Endothelial cell of umbilical vein (primary cell): Measurements from ENCODE around the gene YIPF3. TPM values are rescaled to one million over a fixed set of nuclear protein-coding genes. Genes with fewer than 3 reads are reported as not detected.

Experiments
- BruUV-seq: library from RNA; stranded (reverse); fragments of 400-500 nt; replicated peaks from 2 replicates; lab custom pipeline; 2021; lab: Mats Ljungman, UMichigan
- CTCF ChIA-PET: fragments of 300-600, 350-600 bp; sonication (Branson Sonifier 250); formaldehyde crosslinking; loops from one replicate; lab custom pipeline; 2021; ENCODE audit warnings: antibody characterized with exemption, inconsistent platforms; lab: Charles Lee
- POLR2A ChIA-PET: fragments of 300-600, 350-600 bp; sonication (Branson Sonifier 250); formaldehyde crosslinking; loops from one replicate; lab custom pipeline; 2021; ENCODE audit warnings: antibody characterized with exemption, inconsistent platforms; lab: Charles Lee
- DNase-seq: peaks from one replicate; pipeline ENCODE4 v3.0.0-alpha.2; 2011; ENCODE audit warnings: low read depth, low spot score
- FAIRE-seq: peaks from 2 replicates; lab custom pipeline; 2011; peaks lifted over from hg19 to GRCh38; lab: Jason Lieb, UNC
- H2AFZ ChIP-seq: 2 replicates; pipeline ENCODE4 v1.6.0; 2012; ENCODE audit warnings: low read depth, low read length, control low read depth, inconsistent platforms
- H3K27ac ChIP-seq: 2 replicates; pipeline ENCODE4 v1.5.1; 2011; ENCODE audit warnings: low read depth, mild to moderate bottlenecking, control low read depth, low read length, moderate library complexity; ENCODE audit not compliant: insufficient read depth
- H3K27me3 ChIP-seq, 2 experiments: 2 replicates each; pipeline versions ENCODE4 v1.6.0 to v1.6.1; 2011; ENCODE audit warnings: low read length in 2 of 2, mixed read lengths in 1 of 2; ENCODE audit not compliant: control insufficient read depth in 2 of 2, insufficient read depth in 2 of 2
- H3K36me3 ChIP-seq, 2 experiments: 2 replicates in 1 of 2; 3 replicates in 1 of 2; pipeline ENCODE4 v1.5.1; 2011; ENCODE audit warnings: low read length in 2 of 2, mild to moderate bottlenecking in 1 of 2, moderate library complexity in 1 of 2; ENCODE audit not compliant: control insufficient read depth in 2 of 2, insufficient read depth in 2 of 2; ENCODE audit errors: extremely low read depth in 1 of 2
- H3K4me1 ChIP-seq: 3 replicates; pipeline ENCODE4 v1.5.1; 2011; ENCODE audit warnings: mild to moderate bottlenecking, low read length; ENCODE audit not compliant: control insufficient read depth, insufficient read depth; ENCODE audit errors: extremely low read depth
- H3K4me2 ChIP-seq: 2 replicates; pipeline ENCODE4 v1.6.1; 2011; ENCODE audit warnings: low read length, control low read depth, mixed read lengths; ENCODE audit not compliant: insufficient read depth
- H3K4me3 ChIP-seq, 3 experiments: fragments of 200-600 bp in 1 of 3; sonication (generic), shearing (Covaris generic) in 1 of 3; replicated peaks in 1 of 3; 2 replicates each; pipeline ENCODE4 v1.5.1; 2011 to 2016; ENCODE audit warnings: control low read depth in 3 of 3, low read length in 3 of 3, mild to moderate bottlenecking in 2 of 3, inconsistent platforms in 1 of 3, low read depth in 1 of 3, moderate library complexity in 1 of 3; ENCODE audit not compliant: insufficient read depth in 1 of 3
- H3K79me2 ChIP-seq: 2 replicates; pipeline ENCODE4 v1.6.0; 2012; ENCODE audit warnings: low read length, inconsistent platforms; ENCODE audit not compliant: control insufficient read depth, insufficient read depth
- H3K9ac ChIP-seq: replicated peaks from 2 replicates; pipeline ENCODE3; 2011; ENCODE audit warnings: low read length, control low read depth; ENCODE audit not compliant: insufficient read depth; ENCODE audit errors: extremely low read depth
- H3K9me1 ChIP-seq: replicated peaks from 3 replicates; pipeline ENCODE4 v1.6.0; 2011; ENCODE audit warnings: mild to moderate bottlenecking, low read length; ENCODE audit not compliant: control insufficient read depth, insufficient read depth; ENCODE audit errors: extremely low read depth
- H3K9me3 ChIP-seq: replicated peaks from 2 replicates; pipeline ENCODE4 v1.5.1; 2012; ENCODE audit warnings: low read length, inconsistent platforms; ENCODE audit not compliant: control insufficient read depth, insufficient read depth
- H4K20me1 ChIP-seq: replicated peaks from 2 replicates; pipeline ENCODE3; 2011; ENCODE audit warnings: mild to moderate bottlenecking, low read length; ENCODE audit not compliant: control insufficient read depth, insufficient read depth; ENCODE audit errors: extremely low read depth
- CTCF ChIP-seq, 2 donors: IDR thresholded peaks; 1 replicate in 1 of 2; 2 replicates in 1 of 2; pipeline ENCODE4 v1.5.1; 2011; ENCODE audit warnings: low read length in 2 of 2, mild to moderate bottlenecking in 2 of 2, moderate library complexity in 2 of 2, control low read depth in 1 of 2, inconsistent platforms in 1 of 2, low read depth in 1 of 2; ENCODE audit not compliant: insufficient read depth in 1 of 2; ENCODE audit errors: extremely low read depth in 1 of 2
- EZH2 ChIP-seq: IDR thresholded peaks from 2 replicates; pipeline ENCODE4 v1.6.1; 2012; ENCODE audit warnings: borderline replicate concordance, low read depth, mild to moderate bottlenecking, moderate library complexity, low read length, inconsistent platforms; ENCODE audit not compliant: severe bottlenecking
- FOS ChIP-seq: IDR thresholded peaks from 2 replicates; pipeline ENCODE4 v1.6.1; 2011; ENCODE audit warnings: mild to moderate bottlenecking, low read length, moderate library complexity, borderline replicate concordance; ENCODE audit not compliant: insufficient read depth
- GATA2 ChIP-seq: IDR thresholded peaks from 2 replicates; pipeline ENCODE4 v1.7.0; 2011; ENCODE audit warnings: low read depth, mild to moderate bottlenecking, moderate library complexity, mixed read lengths, low read length; ENCODE audit not compliant: insufficient read length, insufficient read depth
- JUN ChIP-seq: IDR thresholded peaks from 2 replicates; pipeline ENCODE4 v1.6.1; 2011; ENCODE audit warnings: borderline replicate concordance, low read depth; ENCODE audit not compliant: insufficient read length, insufficient read depth
- MYC ChIP-seq: IDR thresholded peaks from one replicate; pipeline ENCODE4 v1.6.1; 2011; ENCODE audit warnings: mild to moderate bottlenecking, low read depth, low read length
- POLR2A ChIP-seq: IDR thresholded peaks from 2 replicates; pipeline ENCODE4 v1.6.1; 2012; ENCODE audit warnings: low read depth, mild to moderate bottlenecking, control low read depth, low read length
- POLR2AphosphoS5 ChIP-seq: IDR thresholded peaks from 2 replicates; pipeline ENCODE4 v1.6.1; 2012; ENCODE audit warnings: low read depth, mild to moderate bottlenecking, control low read depth, low read length, moderate library complexity; ENCODE audit not compliant: insufficient read depth
- dilution Hi-C: fragments of 300-500 bp; cut with MboI; formaldehyde crosslinking; loops from one replicate; pipeline ENCODE4 v1.15.0; 2019; ENCODE audit warnings: low sequenced_read_pairs; ENCODE audit not compliant: extremely low pct_ligation_motif_present
- intact Hi-C: fragments of 100-400 bp; cut with micrococcal nuclease; formaldehyde crosslinking; loops from one replicate; pipeline ENCODE4 v1.10.0; 2022
- polyA plus RNA-seq, 4 experiments: library from polyadenylated mRNA; depleted of rRNA in 3 of 4; stranded (reverse) in 3 of 4; unstranded in 1 of 4; fragments of >200 nt; gene quantifications; 2 replicates each; pipeline versions ENCODE4 v1.2.1 to v1.2.3, GENCODE V29; 2011 to 2012; ENCODE audit warnings: missing spikeins in 1 of 4
- total RNA-seq: library from RNA; stranded (reverse); gene quantifications from 2 replicates; pipeline ENCODE4 v1.2.3, GENCODE V29; 2021
- TF ChIP-seq, protein P1 (sequence below): IDR thresholded peaks from 2 replicates; pipeline ENCODE4 v1.6.1; 2011; ENCODE audit not compliant: insufficient read depth, insufficient read length

Gene YIPF3
- total and polyA plus RNA-seq, 2 donors (not counting 3 experiments of a cell fraction or from before 2014, with no cell fraction given), result 119 to 470 TPM

DNA sequence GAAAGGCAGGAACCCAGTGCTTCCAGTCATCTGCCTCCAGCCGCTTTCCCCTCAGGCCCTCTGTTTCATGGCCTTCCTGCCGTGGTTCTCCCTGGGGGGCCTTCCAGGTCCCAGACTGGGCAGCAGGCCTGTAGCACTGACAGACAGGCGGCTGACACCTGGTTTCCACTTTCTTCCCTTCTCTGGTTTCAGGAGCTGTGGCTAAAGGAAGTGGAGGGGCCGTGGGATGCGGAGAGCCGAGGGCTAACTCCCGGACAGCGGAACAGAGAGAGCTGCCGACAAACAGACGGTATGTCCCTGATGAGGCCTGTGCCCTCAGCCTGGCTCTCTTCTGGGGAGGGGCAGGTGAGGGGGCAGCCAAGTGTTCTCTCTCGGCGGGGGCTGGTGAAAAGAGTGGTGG, 19.0 kb downstream of the YIPF3 start:
- Histone ChIP-seq H2AFZ (no peak overlapping the region), H4K20me1 (no peaks in the 10 kb centered on the region), H3K79me2 (no peaks in the 10 kb centered on the region), H3K9ac (no peak overlapping the region), H3K9me3 (no peaks in the 10 kb centered on the region), H3K27ac (no peak overlapping the region), H3K4me3 (no peak overlapping the region), H3K4me1 (peaks cover 16% of the 10 kb centered on the region), H3K4me2 (no peak overlapping the region), H3K27me3 (no peaks in the 10 kb centered on the region), H3K36me3 (peaks cover 0 to 11% of the 10 kb centered on the region in 2 experiments), H3K9me1 (no peaks in the 10 kb centered on the region)
- intact Hi-C loops (loop anchor here (2.0 kb wide), 1 partner anchor 43 kb away; the partner anchor contains the start of gene DLK2), dilution Hi-C loops (no loop called here)
- TF ChIP-seq FOS (no peak), CTCF (IDR thresholded peaks at IDR 0.05; ENCODE audit: extremely low read depth in 1 of 2, insufficient read depth in 1 of 2, low read depth in 1 of 2, low read length in 2 of 2) (no peak)
- no peak for FAIRE-seq
- ChIA-PET CTCF (interaction anchor here (7.0 to 19.0 kb wide), 2 partner anchors 9 to 42 kb away, joined by 58 to 289 read pairs; partner anchors contain the start of gene DLK2), POLR2A (no interaction called here)
- BruUV-seq, result no TSS peak
- no peak for DNase-seq

- FAIRE-seq (no peak), DNase-seq (no peak)
- BruUV-seq, result no TSS peak
- ChIA-PET POLR2A (no interaction called here), CTCF (interaction anchor here (1.1 to 19.0 kb wide), 7 partner anchors 10 to 268 kb away, joined by 3 to 289 read pairs (median 7); partner anchors contain the start of genes ABCC10, DLK2, DNPH1 and LRRC73)
- no peak overlapping the region for H2AFZ ChIP-seq
- no peak overlapping the region for H3K27ac ChIP-seq
- no peaks in the 10 kb centered on the region for H3K9me1 ChIP-seq
- H3K27me3 ChIP-seq, result no peaks in the 10 kb centered on the region
- no peaks in the 10 kb centered on the region for H4K20me1 ChIP-seq
- H3K4me1 ChIP-seq, result peaks cover 22% of the 10 kb centered on the region
- no peak overlapping the region for H3K4me2 ChIP-seq
- no peaks in the 10 kb centered on the region for H3K9me3 ChIP-seq
- dilution Hi-C loops (no loop called here), intact Hi-C loops (no loop called here)
- no peak overlapping the region for H3K9ac ChIP-seq
- TF ChIP-seq, protein P1, sequence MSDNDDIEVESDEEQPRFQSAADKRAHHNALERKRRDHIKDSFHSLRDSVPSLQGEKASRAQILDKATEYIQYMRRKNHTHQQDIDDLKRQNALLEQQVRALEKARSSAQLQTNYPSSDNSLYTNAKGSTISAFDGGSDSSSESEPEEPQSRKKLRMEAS, result no peak
- TF ChIP-seq JUN (no peak), CTCF (IDR thresholded peaks at IDR 0.05; ENCODE audit: extremely low read depth in 1 of 2, insufficient read depth in 1 of 2, low read depth in 1 of 2, low read length in 2 of 2) (no peak), POLR2AphosphoS5 (no peak), FOS (no peak), GATA2 (no peak), MYC (no peak), POLR2A (no peak), EZH2 (no peak)
- H3K4me3 ChIP-seq, result no peak overlapping the region
- no peaks in the 10 kb centered on the region for H3K79me2 ChIP-seq
- H3K36me3 ChIP-seq, result peaks cover 0 to 4% of the 10 kb centered on the region in 2 experiments
These were observed 19.7 kb downstream of the YIPF3 start for GRCh38 chr6:43497129-43497396.
